Activated naive CD8-positive, alpha-beta T cell treated with anti-CD3 and anti-CD28 coated beads, Interleukin-2, amount 50 U/mL, for 16 hours (primary cell): ENCODE data around the gene RPS27L.

ENCODE experiments used
- DNase-seq: peaks from one replicate; pipeline ENCODE4 v3.0.0-alpha.2; 2020; ENCODE audit warnings: low read depth, low spot score

Gene RPS27L

GRCh38 chr15:63157118-63157843 is at the start of gene RPS27L:
RPS27L (minus strand) TSS chr15:63157477; CDS start chr15:63157405, 72 bp downstream.
- DNase-seq, result peak; percentile 76

GRCh38 chr15:63206079-63206478 is 48.8 kb upstream of the RPS27L start:
- no peak for DNase-seq

GRCh38 chr15:63203451-63204090 is 46.3 kb upstream of the RPS27L start:
- peak; percentile 6 for DNase-seq

DNA sequence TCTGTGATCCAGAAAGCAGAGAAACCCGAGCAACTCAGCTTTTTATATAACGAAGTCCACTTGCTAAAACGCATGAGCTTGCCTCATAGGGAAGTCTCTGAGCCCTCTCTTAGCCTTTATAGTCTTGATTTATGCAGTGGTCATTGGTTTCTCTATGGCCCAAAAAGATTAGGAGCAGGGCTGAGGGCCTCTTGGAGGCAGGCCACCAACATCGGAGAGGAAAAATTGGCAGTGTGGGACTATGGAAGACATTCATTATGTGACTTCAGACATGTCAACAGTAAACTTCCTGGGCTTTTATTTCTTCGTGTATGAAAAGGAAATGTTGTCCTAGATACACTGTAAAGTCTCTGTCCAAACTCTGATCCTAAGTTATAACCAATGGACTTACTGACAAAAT is 45.6 kb upstream of the RPS27L start:
- DNase-seq, result no peak

- DNase-seq, result no peak
Measured at GRCh38 chr15:63200464-63201249, 43.4 kb upstream of the RPS27L start.

GRCh38 chr15:63198371-63199250 is 41.3 kb upstream of the RPS27L start:
- DNase-seq, result no peak

- no peak for DNase-seq
Measured at GRCh38 chr15:63197626-63198025, 40.3 kb upstream of the RPS27L start.

DNA sequence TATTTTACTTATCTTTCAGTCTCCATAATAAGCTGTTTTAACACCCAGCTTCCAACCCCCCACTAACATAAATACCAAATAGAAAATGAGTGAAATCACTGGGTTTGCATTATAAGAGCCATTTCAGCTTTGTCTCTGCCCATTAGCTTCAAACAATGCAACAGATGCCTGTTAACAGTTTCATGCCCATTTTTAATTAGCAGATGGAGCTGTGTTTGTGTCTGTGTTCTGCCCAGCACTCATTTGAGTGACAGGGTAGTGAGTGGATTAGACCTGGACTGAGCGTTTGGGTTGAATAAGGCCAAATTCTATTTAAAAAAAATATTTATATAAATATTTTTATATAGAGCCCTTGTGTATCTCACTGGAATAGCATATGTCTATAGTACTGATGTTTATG is 39.6 kb upstream of the RPS27L start:
- DNase-seq, result no peak

- no peak for DNase-seq
Measured at GRCh38 chr15:63195569-63196015, 38.3 kb upstream of the RPS27L start.

DNA sequence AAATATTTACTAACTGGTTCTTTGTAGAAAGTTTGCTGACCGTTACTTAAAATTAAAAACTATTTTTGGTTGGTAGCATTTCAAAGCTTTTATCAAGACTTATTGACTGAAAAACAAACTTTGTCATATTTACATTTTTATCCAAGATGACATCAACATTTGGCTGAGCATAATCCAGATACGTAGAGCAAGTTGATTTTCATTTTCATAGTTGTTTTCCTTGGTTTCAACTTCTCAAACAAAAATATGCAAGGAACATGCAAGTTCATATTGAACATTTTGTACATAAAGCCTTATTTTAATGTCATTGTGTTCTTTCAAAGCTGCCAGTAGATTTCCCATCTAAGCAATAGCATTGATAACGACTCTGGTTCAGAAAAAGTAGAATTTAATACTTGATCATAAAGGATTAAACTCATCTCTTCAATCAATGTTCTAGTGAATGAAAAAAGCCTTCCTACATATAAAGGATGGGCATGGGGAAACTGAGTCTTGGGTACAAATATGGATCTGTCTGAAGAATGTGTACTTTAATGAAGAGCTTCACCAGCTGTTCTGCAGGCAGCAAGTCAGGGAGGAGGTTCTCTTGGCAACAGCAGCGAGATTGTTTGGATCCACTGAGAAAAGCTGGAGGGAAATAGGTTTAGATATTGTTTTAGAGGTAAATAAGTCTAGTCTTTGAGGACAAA is 37.7 kb upstream of the RPS27L start:
- DNase-seq, result no peak

DNA sequence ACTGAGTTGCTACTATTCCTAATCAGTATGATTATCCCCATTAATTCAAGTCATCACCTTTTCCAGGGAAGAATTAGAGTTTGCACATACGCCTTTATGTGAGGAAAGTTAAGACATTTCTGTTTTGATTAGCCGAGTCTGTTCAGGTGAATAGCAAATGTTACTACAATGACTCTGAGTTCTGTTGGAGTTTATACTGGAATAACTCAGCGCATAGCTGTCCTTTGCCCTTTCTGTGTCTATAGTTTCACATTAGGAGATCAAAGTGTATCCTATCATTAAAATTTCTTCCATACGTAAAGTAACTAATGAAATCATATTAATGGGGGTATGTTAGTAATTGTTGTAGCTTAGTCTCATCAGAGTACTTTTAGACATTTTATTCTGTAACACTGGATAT is 37.0 kb upstream of the RPS27L start:
- no peak for DNase-seq

GRCh38 chr15:63192619-63193206 is 35.4 kb upstream of the RPS27L start:
- DNase-seq, result no peak

DNA sequence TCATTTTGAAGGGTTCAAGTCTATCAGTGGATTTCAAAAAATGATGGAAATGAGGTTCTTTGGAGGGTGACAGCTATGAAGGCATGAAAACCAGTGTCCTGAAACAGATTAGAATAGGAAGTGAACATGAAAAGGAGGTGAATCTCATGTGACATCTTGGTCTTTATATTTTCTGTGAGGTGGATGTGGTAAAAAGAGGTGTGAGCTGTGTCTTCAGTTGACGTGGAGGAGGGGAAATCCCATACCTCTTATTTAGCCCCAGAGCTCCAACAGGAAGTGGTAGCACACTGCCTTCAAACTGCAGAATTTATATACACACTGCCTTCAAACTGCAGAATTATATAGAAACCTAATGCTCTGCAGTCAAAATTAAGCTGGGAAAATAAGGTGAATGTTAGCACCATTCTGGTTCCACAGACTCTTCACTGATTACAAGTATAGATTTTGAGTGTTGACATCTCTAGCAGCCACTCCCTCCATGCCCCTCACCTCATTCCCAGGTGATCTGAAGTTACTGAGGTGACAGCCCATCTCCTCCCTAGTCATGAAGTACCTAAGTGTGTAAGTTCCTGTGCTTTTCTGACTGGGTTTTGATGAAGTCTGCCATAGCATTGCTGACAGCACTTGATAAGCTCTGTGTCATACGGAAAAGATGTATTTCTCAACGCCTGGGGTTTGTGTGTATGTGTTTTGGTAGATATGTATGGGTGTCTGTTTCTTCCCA is 34.8 kb upstream of the RPS27L start:
- DNase-seq, result peak; percentile 9

- no peak for DNase-seq
Measured at GRCh38 chr15:63190769-63191649, 33.7 kb upstream of the RPS27L start.

DNA sequence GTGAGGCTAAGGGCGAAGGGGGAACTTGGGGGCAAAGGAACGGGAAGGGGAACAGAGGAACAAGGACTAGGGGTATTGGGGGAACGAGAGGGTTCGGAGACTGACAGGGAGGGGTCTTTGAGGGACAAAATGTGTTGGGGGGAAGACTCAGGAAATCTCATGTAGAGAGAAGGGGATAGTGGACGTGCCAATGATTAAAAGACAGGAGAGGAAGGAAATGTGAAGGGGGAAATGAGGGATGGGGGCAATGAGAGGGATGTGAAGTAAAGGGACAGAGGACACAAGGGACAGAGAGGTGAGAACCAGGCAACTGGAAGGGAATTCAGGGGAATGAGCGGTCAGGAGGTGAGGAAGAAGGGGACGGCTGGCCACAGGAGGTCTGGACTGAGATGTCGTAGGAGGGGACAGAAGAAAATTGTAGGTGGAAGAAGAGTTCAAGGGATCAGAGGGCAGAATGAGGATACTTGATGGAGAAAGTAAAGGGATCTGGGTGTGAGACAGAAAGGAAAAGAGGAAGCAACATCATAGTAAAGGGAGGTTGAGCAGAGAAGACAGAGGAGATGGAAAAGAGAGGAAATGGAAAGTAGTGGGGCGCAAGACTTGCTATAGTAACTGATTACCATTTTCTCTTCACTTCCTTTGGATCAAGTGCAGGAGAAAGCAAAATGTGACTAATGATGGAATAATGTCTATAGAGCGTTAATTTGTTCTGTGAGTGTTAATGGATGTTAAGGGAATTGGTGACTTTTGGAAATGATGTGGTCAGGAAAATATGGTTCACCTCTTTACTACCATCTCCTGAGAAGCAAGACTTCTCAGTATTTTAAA is 32.9 kb upstream of the RPS27L start:
- no peak for DNase-seq

DNA sequence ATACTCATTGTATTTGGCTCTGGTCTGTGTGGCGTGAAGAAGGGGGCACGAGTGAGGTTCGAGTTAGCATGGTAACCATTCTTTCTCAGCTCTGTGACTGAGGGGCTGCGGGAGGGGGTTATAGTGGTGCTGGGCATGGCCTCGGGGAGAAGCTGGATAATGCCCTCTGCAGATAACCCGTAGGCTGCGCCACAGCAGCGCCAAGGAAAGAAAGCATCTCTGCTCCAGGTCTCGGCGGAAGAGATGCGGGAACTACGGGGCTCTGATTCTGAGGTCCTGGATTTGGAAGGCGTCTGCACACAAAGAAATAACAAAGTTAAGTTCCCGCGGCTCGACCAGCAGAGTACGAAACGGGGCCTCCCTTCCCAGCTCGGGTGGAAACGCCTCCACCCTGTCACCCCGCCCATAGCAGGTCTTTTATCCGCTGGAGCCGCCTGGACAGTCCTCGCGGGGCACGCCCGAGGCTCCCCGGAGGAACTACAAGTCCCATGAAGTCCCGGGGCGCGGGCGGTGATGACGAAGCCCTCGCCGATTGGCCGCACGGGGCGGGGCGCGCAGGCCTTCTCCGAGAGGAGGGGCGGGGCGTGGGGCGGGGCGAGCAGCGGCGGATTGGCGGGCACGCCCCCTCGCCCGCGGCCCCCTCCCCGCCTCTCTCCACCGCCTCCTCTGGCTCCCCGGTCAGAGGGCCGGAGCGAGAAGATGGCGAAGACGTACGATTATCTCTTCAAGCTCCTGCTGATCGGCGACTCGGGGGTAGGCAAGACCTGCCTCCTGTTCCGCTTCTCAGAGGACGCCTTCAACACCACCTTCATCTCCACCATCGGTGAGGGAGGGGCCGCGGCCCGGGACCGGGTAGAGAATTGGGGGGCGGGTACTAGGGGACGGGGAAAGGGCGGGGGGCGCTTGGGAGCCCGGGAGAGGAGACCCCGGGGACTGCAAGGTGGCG is 31.9 kb upstream of the RPS27L start, which contains the start of gene RAB8B:
TSS of gene RAB8B (plus strand) at position 681 of the 946 bp plus-strand sequence. CDS start at position 700, 19 bp downstream.
- DNase-seq, result peak; percentile 99
